ENCODE measurements around the gene KIF16B. TPM values are rescaled to one million over a fixed set of nuclear protein-coding genes. Genes with fewer than 3 reads are reported as not detected.
"Not testable (repeated sequence)": the region's sequence is repeated elsewhere in the genome, so short reads cannot be mapped to it uniquely, and the experiment has no call there.

Gene KIF16B
- total RNA-seq, 4 donors from 2014 or later = 16.6 to 29.6 (median 20.2) TPM

DNA sequence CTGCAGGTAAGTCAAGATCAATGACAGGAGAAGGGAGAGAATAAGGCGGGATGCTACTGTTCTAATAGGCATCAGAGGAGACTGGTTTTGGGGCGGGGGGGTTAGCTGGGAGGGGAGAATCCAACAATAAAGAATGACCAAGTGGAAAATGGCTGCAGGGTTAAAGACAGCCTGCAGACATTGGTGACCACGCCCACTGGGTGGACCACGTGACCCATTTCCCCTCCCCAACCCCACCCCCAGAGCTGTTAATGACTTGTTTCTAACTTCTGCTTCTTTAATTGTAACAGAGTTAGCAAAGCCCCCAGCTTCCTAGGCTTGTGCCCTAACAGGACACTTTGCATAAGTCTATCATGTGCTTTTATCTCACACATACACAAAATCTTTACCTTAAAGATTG, 344.5 kb downstream of the KIF16B start:
- WGBS, 2 donors = 75 to 81% methylated on average over 2 to 3 of the region's 4 CpGs
- no peaks in the 10 kb centered on the region for H3K9me3 ChIP-seq
- no peaks in the 10 kb centered on the region for H3K4me1 ChIP-seq
- H3K36me3 ChIP-seq = no peaks in the 10 kb centered on the region
- no peaks in the 10 kb centered on the region for H3K27me3 ChIP-seq
- H3K4me3 ChIP-seq = no peak overlapping the region
- DNase-seq = no peak
- TF ChIP-seq, protein P1, sequence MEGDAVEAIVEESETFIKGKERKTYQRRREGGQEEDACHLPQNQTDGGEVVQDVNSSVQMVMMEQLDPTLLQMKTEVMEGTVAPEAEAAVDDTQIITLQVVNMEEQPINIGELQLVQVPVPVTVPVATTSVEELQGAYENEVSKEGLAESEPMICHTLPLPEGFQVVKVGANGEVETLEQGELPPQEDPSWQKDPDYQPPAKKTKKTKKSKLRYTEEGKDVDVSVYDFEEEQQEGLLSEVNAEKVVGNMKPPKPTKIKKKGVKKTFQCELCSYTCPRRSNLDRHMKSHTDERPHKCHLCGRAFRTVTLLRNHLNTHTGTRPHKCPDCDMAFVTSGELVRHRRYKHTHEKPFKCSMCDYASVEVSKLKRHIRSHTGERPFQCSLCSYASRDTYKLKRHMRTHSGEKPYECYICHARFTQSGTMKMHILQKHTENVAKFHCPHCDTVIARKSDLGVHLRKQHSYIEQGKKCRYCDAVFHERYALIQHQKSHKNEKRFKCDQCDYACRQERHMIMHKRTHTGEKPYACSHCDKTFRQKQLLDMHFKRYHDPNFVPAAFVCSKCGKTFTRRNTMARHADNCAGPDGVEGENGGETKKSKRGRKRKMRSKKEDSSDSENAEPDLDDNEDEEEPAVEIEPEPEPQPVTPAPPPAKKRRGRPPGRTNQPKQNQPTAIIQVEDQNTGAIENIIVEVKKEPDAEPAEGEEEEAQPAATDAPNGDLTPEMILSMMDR (IDR thresholded peaks at IDR 0.05) = no peak
- TF ChIP-seq POLR2A (IDR thresholded peaks at IDR 0.05) = no peak
- no peak overlapping the region for H3K27ac ChIP-seq
- intact Hi-C loops (cut with DNase I) = no loop called here

DNA sequence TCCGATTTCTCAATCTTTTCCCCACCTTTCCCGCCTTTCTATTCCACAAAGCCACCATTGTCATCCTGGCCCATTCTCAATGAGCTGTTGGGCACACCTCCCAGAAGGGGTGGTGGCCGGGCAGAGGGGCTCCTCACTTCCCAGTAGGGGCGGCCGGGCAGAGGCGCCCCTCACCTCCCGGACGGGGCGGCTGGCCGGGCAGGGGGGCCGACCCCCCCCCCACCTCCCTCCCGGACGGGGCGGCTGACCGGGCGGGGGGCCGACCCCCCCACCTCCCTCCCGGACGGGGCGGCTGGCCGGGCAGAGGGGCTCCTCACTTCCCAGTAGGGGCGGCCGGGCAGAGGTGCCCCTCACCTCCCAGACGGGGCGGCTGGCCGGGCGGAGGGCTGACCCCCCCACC, 346.3 kb downstream of the KIF16B start:
- H3K27ac ChIP-seq; H3K27me3 ChIP-seq; intact Hi-C loops (cut with DNase I); H3K9me3 ChIP-seq; H3K4me3 ChIP-seq; H3K4me1 ChIP-seq; H3K36me3 ChIP-seq; DNase-seq: not testable (repeated sequence)
- WGBS, 2 donors = no CpG with 5 or more reads among the region's 27 CpGs

DNA sequence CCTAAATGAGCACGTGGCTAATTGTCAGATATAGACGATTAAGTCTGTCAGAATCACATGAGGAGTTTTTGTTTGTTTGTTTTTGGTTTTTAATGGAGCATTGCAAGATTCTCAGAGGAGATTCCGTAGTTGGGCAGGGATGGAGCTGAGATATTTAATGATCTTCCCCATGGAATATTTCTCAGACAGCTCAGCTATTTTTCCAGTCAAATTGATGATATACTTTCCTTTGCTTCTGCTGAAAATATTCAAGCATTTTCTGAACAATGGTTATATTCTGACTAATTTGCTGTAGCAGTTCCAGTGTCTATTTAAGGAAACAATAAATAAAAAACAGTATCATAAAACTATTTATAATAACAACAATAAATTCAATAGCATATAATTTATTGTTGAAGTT, 348.4 kb downstream of the KIF16B start:
- no peak overlapping the region for H3K27ac ChIP-seq
- intact Hi-C loops (cut with DNase I) = no loop called here
- no peaks in the 10 kb centered on the region for H3K4me1 ChIP-seq
- no peaks in the 10 kb centered on the region for H3K36me3 ChIP-seq
- H3K4me3 ChIP-seq = no peak overlapping the region
- no peaks in the 10 kb centered on the region for H3K9me3 ChIP-seq
- DNase-seq = no peak
- H3K27me3 ChIP-seq = no peaks in the 10 kb centered on the region
- 50 to 51% methylated on average over 3 of the region's 3 CpGs for WGBS, 2 donors
- TF ChIP-seq POLR2A (IDR thresholded peaks at IDR 0.05) = no peak
- TF ChIP-seq, protein P1 (IDR thresholded peaks at IDR 0.05) = no peak

DNA sequence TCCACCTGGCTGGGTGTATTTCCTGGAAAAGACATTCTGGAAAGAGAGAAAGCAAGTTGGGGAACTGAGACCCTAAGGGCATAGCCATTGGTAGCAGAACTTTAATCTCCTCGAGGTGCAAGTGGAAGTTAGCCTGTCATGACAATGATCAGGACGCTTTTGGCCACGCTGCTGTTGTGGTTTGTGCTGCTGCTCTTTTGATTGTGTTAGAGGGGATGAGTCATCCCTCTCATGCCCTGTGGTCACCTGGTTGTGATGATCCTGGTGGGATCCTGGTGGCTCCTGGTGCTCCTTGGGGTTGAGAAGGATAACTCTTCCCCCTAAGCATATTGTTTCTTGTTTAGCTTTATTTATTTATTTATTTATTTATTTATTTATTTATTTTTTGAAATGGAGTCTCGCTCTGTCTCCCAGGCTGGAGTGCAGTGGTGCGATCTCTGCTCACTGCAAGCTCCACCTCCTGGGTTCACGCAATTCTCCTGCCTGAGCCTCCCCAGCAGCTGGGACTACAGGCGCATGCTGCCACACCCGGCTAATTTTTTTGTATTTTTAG, 350.3 kb downstream of the KIF16B start:
- no peak overlapping the region for H3K27ac ChIP-seq
- no peaks in the 10 kb centered on the region for H3K4me1 ChIP-seq
- DNase-seq = no peak
- no peak overlapping the region for H3K4me3 ChIP-seq
- intact Hi-C loops (cut with DNase I) = no loop called here
- H3K27me3 ChIP-seq = no peaks in the 10 kb centered on the region
- H3K36me3 ChIP-seq = no peaks in the 10 kb centered on the region
- no peaks in the 10 kb centered on the region for H3K9me3 ChIP-seq
- 79 to 89% methylated on average over 6 to 8 of the region's 8 CpGs for WGBS, 2 donors
- TF ChIP-seq, protein P1 (IDR thresholded peaks at IDR 0.05) = no peak
- no peak for TF ChIP-seq POLR2A (IDR thresholded peaks at IDR 0.05)

Other genes starting within 250 kb of the KIF16B start
- 10 to 100 TPM; 18.0 to 42.0 (median 26.4) TPM for gene SNRPB2, start 156.6 kb upstream of the KIF16B start, total RNA-seq
- gene OTOR, start 174.9 kb upstream of the KIF16B start, total RNA-seq = not detected